Panc1 (cell line): ENCODE results near the gene CMPK1. TPM values are rescaled to one million over a fixed set of nuclear protein-coding genes. Genes with fewer than 3 reads are reported as not detected.

ENCODE experiments used
- ATAC-seq: fragments of 200-7000 bp; cut with Tn5 transposase; 2 replicates; pipeline ENCODE4 v1.9.1; 2020; ENCODE audit warnings: mild to moderate bottlenecking, moderate library complexity
- BruUV-seq: library from RNA; stranded (reverse); fragments of 400-500 nt; replicated peaks from 2 replicates; lab custom pipeline; 2021; lab: Mats Ljungman, UMichigan
- CTCF ChIA-PET: fragments of 300-600 bp; sonication (Branson Sonifier 250); formaldehyde crosslinking; loops from one replicate; lab custom pipeline; 2022; ENCODE audit warnings: antibody characterized with exemption; lab: Charles Lee
- POLR2A ChIA-PET: fragments of 300-600 bp; sonication (Branson Sonifier 250); formaldehyde crosslinking; loops from one replicate; lab custom pipeline; 2022; ENCODE audit warnings: antibody characterized with exemption; lab: Charles Lee
- DNase-seq: peaks from one replicate; pipeline ENCODE4 v3.0.0-alpha.2; 2010; ENCODE audit warnings: low read depth, low spot score
- H3K27ac ChIP-seq: 2 replicates; pipeline ENCODE4 v1.5.1; 2011; ENCODE audit warnings: mild to moderate bottlenecking, low read length, inconsistent platforms
- H3K27me3 ChIP-seq: fragments of 200-500 bp; sonication (Bioruptor generic); 2 replicates; pipeline ENCODE4 v1.6.0; 2014; ENCODE audit warnings: low read length, inconsistent platforms; ENCODE audit not compliant: control insufficient read depth, insufficient read depth
- H3K36me3 ChIP-seq: fragments of 200-500 bp; sonication (Bioruptor generic); 2 replicates; pipeline ENCODE4 v1.5.1; 2014; ENCODE audit warnings: inconsistent platforms, mild to moderate bottlenecking, low read length, moderate library complexity; ENCODE audit not compliant: control insufficient read depth, insufficient read depth
- H3K4me1 ChIP-seq: 2 replicates; pipeline ENCODE4 v1.5.1; 2011; ENCODE audit warnings: inconsistent platforms, mild to moderate bottlenecking, low read length, moderate library complexity; ENCODE audit not compliant: control insufficient read depth, insufficient read depth
- H3K4me3 ChIP-seq, 2 experiments: 2 replicates each; pipeline ENCODE4 v1.5.1; 2011 to 2012; ENCODE audit warnings: low read depth in 2 of 2, low read length in 2 of 2, mild to moderate bottlenecking in 2 of 2, inconsistent platforms in 1 of 2, moderate library complexity in 1 of 2
- H3K9me3 ChIP-seq: fragments of 200-500 bp; sonication (Bioruptor generic); 2 replicates; pipeline ENCODE4 v1.5.1; 2014; ENCODE audit warnings: low read depth, mild to moderate bottlenecking, inconsistent platforms, low read length, moderate library complexity; ENCODE audit not compliant: control insufficient read depth, insufficient read depth
- CTCF ChIP-seq: fragments of 450-650 bp; IDR thresholded peaks from 2 replicates; pipeline ENCODE4 v1.5.1; 2017; ENCODE audit warnings: mild to moderate bottlenecking
- POLR2AphosphoS5 ChIP-seq: IDR thresholded peaks from 2 replicates; pipeline ENCODE4 v1.6.1; 2012; ENCODE audit warnings: mild to moderate bottlenecking, low read depth, low read length, moderate library complexity
- REST ChIP-seq, 2 experiments: IDR thresholded peaks; 2 replicates each; pipeline ENCODE4 v1.6.1; 2011 to 2012; ENCODE audit warnings: low read depth in 2 of 2, control low read depth in 1 of 2, low read length in 1 of 2, mild to moderate bottlenecking in 1 of 2, moderate library complexity in 1 of 2; ENCODE audit not compliant: insufficient read depth in 1 of 2
- SIN3A ChIP-seq: IDR thresholded peaks from 2 replicates; pipeline ENCODE4 v1.6.1; 2012; ENCODE audit warnings: low read depth, mild to moderate bottlenecking, low read length, moderate library complexity, borderline replicate concordance; ENCODE audit not compliant: insufficient read depth
- TCF7L2 ChIP-seq: IDR thresholded peaks from 2 replicates; pipeline ENCODE4 v1.6.1; 2011; ENCODE audit warnings: mild to moderate bottlenecking, low read depth, low read length, inconsistent platforms
- in situ Hi-C: cut with HindIII; loops from 2 replicates; pipeline ENCODE4 v1.10.0; 2016; ENCODE audit warnings: low sequenced_read_pairs, low pct_unique_long_range_greater_than_20kb
- intact Hi-C: fragments of 100-400 bp; cut with micrococcal nuclease; formaldehyde crosslinking; loops from one replicate; pipeline ENCODE4 v1.10.0; 2022; ENCODE audit not compliant: unreplicated experiment
- total RNA-seq: library from RNA; stranded (reverse); gene quantifications from one replicate; pipeline ENCODE4 v1.2.1, GENCODE V29; 2021; ENCODE audit not compliant: unreplicated experiment

CMPK1 gene
- total RNA-seq, 1 experiment from 2014 or later = 85.1 TPM

GRCh38 chr1:47399846-47400155, 66.2 kb downstream of the CMPK1 start:
- Histone ChIP-seq H3K9me3 (no peaks in the 10 kb centered on the region), H3K4me1 (no peaks in the 10 kb centered on the region), H3K4me3 (no peak overlapping the region), H3K27me3 (no peaks in the 10 kb centered on the region), H3K27ac (no peak overlapping the region), H3K36me3 (no peaks in the 10 kb centered on the region)
- intact Hi-C loops = no loop called here
- no peak for ATAC-seq
- CTCF ChIA-PET = interaction anchor here (0.6 kb wide), 1 partner anchor 187 kb away, joined by 4 read pairs; no protein-coding TSS in a partner anchor
- DNase-seq = no peak
- POLR2A ChIA-PET = no interaction called here
- in situ Hi-C loops = no loop called here
- TF ChIP-seq POLR2AphosphoS5 (no peak), TCF7L2 (no peak), SIN3A (no peak), REST (IDR thresholded peaks at IDR 0.05; ENCODE audit: insufficient read depth in 1 of 2, low read depth in 2 of 2, low read length in 1 of 2) (no peak)
- no TSS peak for BruUV-seq

- POLR2A ChIA-PET = no interaction called here
- intact Hi-C loops = no loop called here
- TF ChIP-seq POLR2AphosphoS5 (no peak), REST (IDR thresholded peaks at IDR 0.05; ENCODE audit: insufficient read depth in 1 of 2, low read depth in 2 of 2, low read length in 1 of 2) (no peak), SIN3A (no peak), TCF7L2 (no peak), CTCF (no peak)
- ATAC-seq (no peak), DNase-seq (no peak)
- no peaks in the 10 kb centered on the region for H3K36me3 ChIP-seq
- no peaks in the 10 kb centered on the region for H3K9me3 ChIP-seq
- CTCF ChIA-PET = no interaction called here
- H3K27me3 ChIP-seq = no peaks in the 10 kb centered on the region
- H3K4me3 ChIP-seq = no peak overlapping the region
- no peak overlapping the region for H3K27ac ChIP-seq
- H3K4me1 ChIP-seq = no peaks in the 10 kb centered on the region
- no TSS peak for BruUV-seq
- in situ Hi-C loops = no loop called here
These were observed 68.2 kb downstream of the CMPK1 start for GRCh38 chr1:47401761-47402160.
